Stomach (tissue), 9 donors: Measurements from ENCODE around the gene WNT4. TPM values are rescaled to one million over a fixed set of nuclear protein-coding genes. Genes with fewer than 3 reads are reported as not detected.
A peak's percentile ranks its signal among the peaks of the same experiment; 100 is the strongest.

ENCODE experiments used
- DNase-seq, 2 donors: peaks; one replicate each; pipeline versions ENCODE4 v3.0.0 to v3.0.0-alpha.2; 2013 to 2019
- H3K27ac ChIP-seq, 5 donors: fragments of 200-600 bp in 4 of 5; sonication (generic) in 4 of 5; one replicate each; pipeline ENCODE4 v1.5.1; 2013 to 2019; ENCODE audit warnings: mild to moderate bottlenecking in 1 of 5, moderate library complexity in 1 of 5
- H3K27me3 ChIP-seq, 3 donors: fragments of 200-600 bp; sonication (generic); one replicate each; pipeline ENCODE4 v1.5.1; 2017 to 2019; ENCODE audit warnings: mixed run types in 1 of 3
- H3K36me3 ChIP-seq, 4 donors: fragments of 200-600 bp; sonication (generic); 1 replicate in 3 of 4; 2 replicates in 1 of 4; pipeline ENCODE4 v1.5.1; 2016 to 2019
- H3K4me1 ChIP-seq, 4 donors: fragments of 200-600 bp; sonication (generic); one replicate each; pipeline ENCODE4 v1.5.1; 2016 to 2019
- H3K4me3 ChIP-seq, 4 donors: fragments of 200-600 bp; sonication (generic) in 3 of 4; one replicate each; pipeline ENCODE4 v1.5.1; 2016 to 2019; ENCODE audit warnings: mild to moderate bottlenecking in 1 of 4
- H3K9me3 ChIP-seq, 4 donors: fragments of 200-600 bp; sonication (generic); one replicate each; pipeline ENCODE4 v1.5.1; 2016 to 2019
- CTCF ChIP-seq, 7 experiments: fragments of 450-650 bp in 4 of 7; fragments of 200-600 bp in 3 of 7; sonication (generic) in 3 of 7; IDR thresholded peaks; one replicate each; pipeline ENCODE4 v1.5.1; 2016 to 2019; ENCODE audit warnings: antibody characterized with exemption in 7 of 7, control low read depth in 2 of 7, mild to moderate bottlenecking in 1 of 7
- EP300 ChIP-seq: sonication (generic); formaldehyde crosslinking; IDR thresholded peaks from one replicate; pipeline ENCODE4 v1.6.1; 2017; ENCODE audit warnings: antibody characterized with exemption
- POLR2A ChIP-seq, 4 donors: fragments of 450-650 bp; IDR thresholded peaks; one replicate each; pipeline ENCODE4 v1.6.1; 2016; ENCODE audit warnings: antibody characterized with exemption in 4 of 4, control low read depth in 2 of 4, mild to moderate bottlenecking in 1 of 4, moderate library complexity in 1 of 4
- POLR2AphosphoS5 ChIP-seq, 3 donors: sonication (generic); formaldehyde crosslinking; IDR thresholded peaks; one replicate each; pipeline ENCODE4 v1.6.1; 2016; ENCODE audit warnings: antibody characterized with exemption in 3 of 3
- WGBS, 5 donors: extraction: QIAGEN DNeasy Blood & Tissue Kit in 3 of 5; methylation state at CpG; one replicate each; pipeline versions ENCODE4 v1.1.5 to v1.1.7; 2013 to 2018; 5-methylcytosine and 5-hydroxymethylcytosine counted together
- intact Hi-C: fragments of 100-400 bp; cut with DNase I; formaldehyde crosslinking; loops from one replicate; pipeline ENCODE4 v1.15.1; 2023; ENCODE audit warnings: low total_unique reads
- polyA plus RNA-seq, 3 donors: library from polyadenylated mRNA; stranded (reverse); fragments of 200-250 nt; gene quantifications; one replicate each; pipeline ENCODE4 v1.2.3, GENCODE V29; 2013
- total RNA-seq, 5 donors: library from RNA; depleted of rRNA; stranded (reverse); fragments of >200 nt; gene quantifications; one replicate each; pipeline versions ENCODE4 v1.1.0 to v1.2.3, GENCODE V29; 2014 to 2016
- donor health status: healthy with polysubstance abuse.
- donor health status: Bipolar disorder and iron deficiency.
- donor health status: healthy.

WNT4 gene
- total and polyA plus RNA-seq, 8 donors: 0.58 to 10.0 (median 4.5) TPM

DNA sequence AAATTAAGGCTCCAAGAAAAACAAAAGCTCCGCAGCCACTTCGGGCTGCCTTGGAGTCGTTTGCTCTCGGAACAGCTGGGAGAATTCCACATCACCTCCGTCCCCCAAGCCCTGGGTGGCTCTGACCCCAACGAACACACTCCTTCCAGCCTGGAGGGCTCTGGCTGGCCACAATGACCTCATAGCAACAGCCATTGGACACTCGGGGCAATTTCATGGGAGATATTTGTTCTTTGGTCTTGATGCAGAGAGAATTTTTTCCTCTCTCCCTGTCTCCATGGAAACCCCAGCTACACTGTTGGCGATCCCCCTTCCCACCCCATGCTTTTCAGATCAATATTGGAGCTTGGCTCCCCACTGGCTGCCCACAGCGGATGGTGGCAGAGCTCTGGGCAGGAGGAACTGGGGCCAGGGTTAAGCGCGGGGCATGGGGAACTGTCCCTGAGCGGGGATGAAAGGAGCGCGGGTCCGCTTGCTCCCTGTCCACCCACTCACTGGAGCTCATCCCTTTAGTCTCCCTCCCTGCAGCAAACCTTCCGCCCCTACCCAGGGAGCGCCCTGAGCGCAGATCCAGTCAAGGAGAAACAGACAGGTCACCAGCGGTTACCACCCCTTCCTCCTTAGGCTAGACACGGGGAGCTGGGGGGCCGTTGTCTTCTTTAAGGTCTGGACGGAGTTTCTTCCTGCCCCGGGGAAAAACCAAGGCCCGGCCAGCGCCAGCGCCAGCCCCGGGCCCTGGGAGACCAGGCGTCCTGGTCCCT lies 1.2 kb downstream of the WNT4 start:
- 7 to 19% (median 9%) methylated on average over 23 to 28 of the region's 28 CpGs for WGBS, 5 donors
- DNase-seq: peak in 1 of 2 donors; percentile 51
- Histone ChIP-seq H3K27me3 (peaks cover 0 to 73% (median 19%) of the 10 kb centered on the region in 3 donors), H3K4me3 (peak overlapping the region; percentile 56 to 71 (median 62)), H3K4me1 (peaks cover 14 to 29% (median 25%) of the 10 kb centered on the region in 4 donors), H3K36me3 (no peaks in the 10 kb centered on the region), H3K9me3 (no peaks in the 10 kb centered on the region), H3K27ac (peak overlapping the region; percentile 49 to 70 (median 63))
- TF ChIP-seq CTCF (IDR thresholded peaks at IDR 0.05) (no peak), POLR2A (IDR thresholded peaks at IDR 0.05) (no peak), EP300 (no peak), POLR2AphosphoS5 (IDR thresholded peaks at IDR 0.05) (no peak)
- intact Hi-C loops: no loop called here

DNA sequence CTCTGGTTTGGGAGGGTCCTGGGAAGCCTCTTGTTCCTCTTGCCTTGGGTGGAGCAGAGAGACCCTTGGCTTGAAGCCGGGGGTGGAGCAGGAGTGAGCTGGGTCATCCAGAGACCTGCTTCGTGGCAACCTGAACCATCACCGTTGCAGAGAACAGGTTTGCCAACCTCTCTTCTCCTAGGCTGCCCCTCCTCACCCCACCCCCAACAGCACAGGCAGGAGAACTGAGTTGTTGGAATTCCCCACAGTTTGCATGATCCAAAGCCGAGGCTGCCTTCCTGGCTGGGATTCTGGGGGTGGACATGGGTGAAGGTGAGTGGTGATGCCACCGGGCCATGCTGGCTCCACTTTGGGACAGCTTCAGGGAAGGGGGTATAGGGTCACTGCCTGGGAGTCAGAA lies 2.2 kb downstream of the WNT4 start:
- peaks cover 0 to 65% (median 19%) of the 10 kb centered on the region in 3 donors for H3K27me3 ChIP-seq
- no peak overlapping the region for H3K27ac ChIP-seq
- no peaks in the 10 kb centered on the region for H3K9me3 ChIP-seq
- peaks cover 14 to 29% (median 26%) of the 10 kb centered on the region in 4 donors for H3K4me1 ChIP-seq
- TF ChIP-seq POLR2AphosphoS5 (IDR thresholded peaks at IDR 0.05) (no peak), POLR2A (IDR thresholded peaks at IDR 0.05) (no peak), CTCF (IDR thresholded peaks at IDR 0.05) (no peak), EP300 (no peak)
- H3K36me3 ChIP-seq: no peaks in the 10 kb centered on the region
- peak in 1 of 2 donors; percentile 30 for DNase-seq
- H3K4me3 ChIP-seq: peak overlapping the region in 1 of 4 donors; percentile 71
- WGBS, 5 donors: 54 to 78% (median 63%) methylated on average over 3 to 5 of the region's 5 CpGs
- intact Hi-C loops: no loop called here

DNA sequence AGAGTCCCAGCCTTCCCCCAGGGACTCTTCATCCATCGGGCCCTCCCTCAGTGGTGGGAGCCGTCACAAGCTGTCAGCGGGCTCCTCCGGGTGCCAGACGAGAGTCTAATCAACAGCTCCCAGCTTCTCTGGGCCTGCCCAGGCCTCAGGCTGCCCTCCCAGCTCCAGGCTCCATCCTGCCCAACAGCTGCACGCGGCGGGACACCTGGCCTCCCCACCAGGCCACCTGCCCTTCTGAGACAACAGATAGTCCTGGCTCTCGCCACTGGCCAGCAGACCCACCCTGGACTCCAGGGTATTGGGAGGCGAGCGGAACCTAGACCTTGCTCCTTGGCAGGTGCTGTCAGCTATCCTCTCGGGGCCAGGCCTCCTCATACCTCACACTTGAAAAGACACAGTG lies 3.1 kb downstream of the WNT4 start:
- H3K4me1 ChIP-seq: peaks cover 14 to 29% (median 26%) of the 10 kb centered on the region in 4 donors
- no peak for DNase-seq
- H3K27ac ChIP-seq: no peak overlapping the region
- H3K4me3 ChIP-seq: no peak overlapping the region
- H3K27me3 ChIP-seq: peaks cover 0 to 56% (median 19%) of the 10 kb centered on the region in 3 donors
- H3K9me3 ChIP-seq: no peaks in the 10 kb centered on the region
- WGBS, 5 donors: 61 to 90% (median 86%) methylated on average over 11 to 12 of the region's 12 CpGs
- no peaks in the 10 kb centered on the region for H3K36me3 ChIP-seq
- TF ChIP-seq POLR2A (IDR thresholded peaks at IDR 0.05): no peak
- TF ChIP-seq EP300: no peak
- TF ChIP-seq POLR2AphosphoS5 (IDR thresholded peaks at IDR 0.05): no peak
- TF ChIP-seq CTCF (IDR thresholded peaks at IDR 0.05): no peak
- intact Hi-C loops: loop anchor here (10.0 kb wide), 1 partner anchor 135 kb away; no protein-coding TSS in a partner anchor

DNA sequence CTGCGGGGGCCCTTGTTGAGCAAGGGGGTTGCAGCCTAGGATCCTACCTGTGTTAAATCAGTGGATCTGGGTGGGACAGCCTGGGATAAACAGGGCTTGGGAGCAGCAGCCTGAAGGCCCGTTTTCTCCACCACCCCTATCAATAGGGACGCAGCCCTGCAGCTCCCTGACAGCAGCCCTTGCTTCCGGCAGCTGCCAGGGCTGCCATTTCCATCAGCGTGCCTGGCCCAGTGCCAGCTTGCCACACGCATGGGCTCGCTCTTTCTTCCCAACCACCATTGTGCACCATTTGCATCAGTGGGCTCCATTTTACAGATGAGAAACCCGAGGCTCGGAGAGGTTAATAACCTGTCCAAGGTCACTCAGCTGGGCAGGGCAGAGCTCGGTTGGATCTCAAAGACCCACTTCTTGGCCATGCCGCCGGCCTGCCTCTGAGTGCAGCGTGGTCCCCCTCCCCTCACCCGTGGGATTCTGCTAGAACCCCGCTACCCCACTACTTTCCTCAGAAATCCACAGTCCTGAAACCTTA lies 3.8 kb downstream of the WNT4 start:
- no peak for TF ChIP-seq POLR2AphosphoS5 (IDR thresholded peaks at IDR 0.05)
- no peak for TF ChIP-seq CTCF (IDR thresholded peaks at IDR 0.05)
- Histone ChIP-seq H3K36me3 (no peaks in the 10 kb centered on the region), H3K27ac (no peak overlapping the region), H3K4me3 (no peak overlapping the region), H3K9me3 (no peaks in the 10 kb centered on the region), H3K4me1 (peaks cover 14 to 28% (median 25%) of the 10 kb centered on the region in 4 donors), H3K27me3 (peaks cover 0 to 49% (median 19%) of the 10 kb centered on the region in 3 donors)
- DNase-seq: peak in 1 of 2 donors; percentile 39
- intact Hi-C loops: loop anchor here (10.0 kb wide), 1 partner anchor 136 kb away; no protein-coding TSS in a partner anchor
- WGBS, 5 donors: 82 to 90% (median 85%) methylated on average over 10 to 15 of the region's 15 CpGs
